OCI-LY1 (cell line): Measurements from ENCODE around the gene ACSM5.
"Not testable (repeated sequence)": the region's sequence is repeated elsewhere in the genome, so short reads cannot be mapped to it uniquely, and the experiment has no call there.

ENCODE experiments used
- H2AFZ ChIP-seq: fragments of 200-600 bp; sonication (generic), shearing (Covaris generic); 2 replicates; pipeline ENCODE4 v1.6.0; 2014; ENCODE audit warnings: antibody characterized with exemption, mild to moderate bottlenecking, low read length
- H3F3A ChIP-seq: fragments of 200-600 bp; sonication (generic), shearing (Covaris generic); 2 replicates; pipeline ENCODE4 v1.6.0; 2014; ENCODE audit warnings: mild to moderate bottlenecking, antibody characterized with exemption, low read length, moderate library complexity; ENCODE audit not compliant: insufficient read depth
- H3K27ac ChIP-seq: fragments of 200-600 bp; sonication (generic); 2 replicates; pipeline ENCODE4 v1.5.1; 2014; ENCODE audit warnings: low read length, mixed run types, mild to moderate bottlenecking, low read depth; ENCODE audit not compliant: poor library complexity, severe bottlenecking
- H3K27me3 ChIP-seq: fragments of 200-600 bp; sonication (generic); 2 replicates; pipeline ENCODE4 v1.6.0; 2014; ENCODE audit warnings: antibody characterized with exemption, mild to moderate bottlenecking, low read length, moderate library complexity; ENCODE audit not compliant: insufficient read depth
- H3K36me3 ChIP-seq: fragments of 200-600 bp; sonication (generic); 2 replicates; pipeline ENCODE4 v1.6.1; 2014; ENCODE audit warnings: mild to moderate bottlenecking, antibody characterized with exemption, low read length, moderate library complexity, mixed read lengths; ENCODE audit not compliant: insufficient read depth
- H3K4me1 ChIP-seq: fragments of 200-600 bp; sonication (generic); 2 replicates; pipeline ENCODE4 v1.5.1; 2014; ENCODE audit warnings: mild to moderate bottlenecking, low read length, moderate library complexity; ENCODE audit not compliant: insufficient read depth, severe bottlenecking
- H3K4me2 ChIP-seq: fragments of 200-600 bp; sonication (generic), shearing (Covaris generic); 2 replicates; pipeline ENCODE4 v1.6.1; 2014; ENCODE audit warnings: low read length
- H3K4me3 ChIP-seq: fragments of 200-600 bp; sonication (generic); 2 replicates; pipeline ENCODE4 v1.5.1; 2014; ENCODE audit warnings: low read length, low read depth, mild to moderate bottlenecking, mixed read lengths; ENCODE audit not compliant: poor library complexity, severe bottlenecking
- H3K79me2 ChIP-seq: fragments of 200-600 bp; shearing (Covaris generic); 2 replicates; pipeline ENCODE4 v1.6.1; 2016; ENCODE audit warnings: mixed run types, low read length, mixed read lengths; ENCODE audit not compliant: insufficient read depth
- H3K9ac ChIP-seq: fragments of 200-600 bp; sonication (generic), shearing (Covaris generic); 2 replicates; pipeline ENCODE4 v1.6.1; 2014; ENCODE audit warnings: mild to moderate bottlenecking, low read length, mixed read lengths
- H3K9me2 ChIP-seq: fragments of 200-600 bp; sonication (generic), shearing (Covaris generic); 2 replicates; pipeline ENCODE4 v1.6.1; 2014; ENCODE audit warnings: low read depth, mild to moderate bottlenecking, low read length, mixed read lengths
- H3K9me3 ChIP-seq: fragments of 200-600 bp; shearing (Covaris generic); 2 replicates; pipeline ENCODE4 v1.6.1; 2014; ENCODE audit warnings: low read length, mixed read lengths
- H4K20me1 ChIP-seq: fragments of 200-600 bp; sonication (generic), shearing (Covaris generic); 2 replicates; pipeline ENCODE4 v1.6.0; 2016; ENCODE audit warnings: mild to moderate bottlenecking, low read length; ENCODE audit not compliant: insufficient read depth

The ACSM5 gene

GRCh38 chr16:20446652-20447393 is 37.5 kb downstream of the ACSM5 start:
- not testable (repeated sequence) for H3K4me1 ChIP-seq, H3K4me2 ChIP-seq, H3K27me3 ChIP-seq, H3K9me2 ChIP-seq, H3K4me3 ChIP-seq, H3K9me3 ChIP-seq, H2AFZ ChIP-seq, H3F3A ChIP-seq, H3K9ac ChIP-seq, H3K36me3 ChIP-seq, H3K79me2 ChIP-seq, H3K27ac ChIP-seq, H4K20me1 ChIP-seq

GRCh38 chr16:20451364-20451763 is 42.0 kb downstream of the ACSM5 start, which contains the start of gene ACSM2A:
TSS of gene ACSM2A (plus strand) at chr16:20451521. CDS start at chr16:20460115, 8,594 bp downstream.
- not testable (repeated sequence) for H4K20me1 ChIP-seq, H3K4me1 ChIP-seq, H3K27ac ChIP-seq, H3K79me2 ChIP-seq, H3K27me3 ChIP-seq, H3F3A ChIP-seq, H2AFZ ChIP-seq, H3K9me2 ChIP-seq, H3K4me3 ChIP-seq, H3K9me3 ChIP-seq, H3K9ac ChIP-seq, H3K36me3 ChIP-seq, H3K4me2 ChIP-seq

- not testable (repeated sequence) for H3K4me2 ChIP-seq, H3F3A ChIP-seq, H3K9me3 ChIP-seq, H3K4me1 ChIP-seq, H4K20me1 ChIP-seq, H3K36me3 ChIP-seq, H3K27ac ChIP-seq, H3K9ac ChIP-seq, H3K79me2 ChIP-seq, H3K9me2 ChIP-seq, H3K4me3 ChIP-seq, H2AFZ ChIP-seq, H3K27me3 ChIP-seq
These were observed 44.3 kb downstream of the ACSM5 start for GRCh38 chr16:20453633-20454032.

GRCh38 chr16:20459227-20459626 is 49.9 kb downstream of the ACSM5 start:
- H3K27ac ChIP-seq, H4K20me1 ChIP-seq, H3K36me3 ChIP-seq, H2AFZ ChIP-seq, H3K4me2 ChIP-seq, H3K4me1 ChIP-seq, H3K27me3 ChIP-seq, H3K9me3 ChIP-seq, H3K9ac ChIP-seq, H3F3A ChIP-seq, H3K4me3 ChIP-seq, H3K79me2 ChIP-seq, H3K9me2 ChIP-seq: not testable (repeated sequence)

GRCh38 chr16:20460313-20460712 is 51.0 kb downstream of the ACSM5 start:
- not testable (repeated sequence) for H3K36me3 ChIP-seq, H3K9ac ChIP-seq, H3K27ac ChIP-seq, H3F3A ChIP-seq, H3K27me3 ChIP-seq, H4K20me1 ChIP-seq, H3K9me3 ChIP-seq, H3K9me2 ChIP-seq, H3K79me2 ChIP-seq, H3K4me2 ChIP-seq, H3K4me3 ChIP-seq, H3K4me1 ChIP-seq, H2AFZ ChIP-seq

- not testable (repeated sequence) for H3K36me3 ChIP-seq, H3K27ac ChIP-seq, H3K4me1 ChIP-seq, H3K9me3 ChIP-seq, H2AFZ ChIP-seq, H3F3A ChIP-seq, H3K4me2 ChIP-seq, H3K9me2 ChIP-seq, H3K27me3 ChIP-seq, H4K20me1 ChIP-seq, H3K79me2 ChIP-seq, H3K4me3 ChIP-seq, H3K9ac ChIP-seq
These were observed 59.6 kb downstream of the ACSM5 start for GRCh38 chr16:20468954-20469353.

GRCh38 chr16:20469930-20470329 is 60.6 kb downstream of the ACSM5 start:
- H3K9ac ChIP-seq, H3K27ac ChIP-seq, H3K9me3 ChIP-seq, H3K27me3 ChIP-seq, H3K79me2 ChIP-seq, H3K36me3 ChIP-seq, H2AFZ ChIP-seq, H3K4me3 ChIP-seq, H4K20me1 ChIP-seq, H3K9me2 ChIP-seq, H3K4me1 ChIP-seq, H3F3A ChIP-seq, H3K4me2 ChIP-seq: not testable (repeated sequence)

GRCh38 chr16:20470732-20471131 is 61.4 kb downstream of the ACSM5 start:
- not testable (repeated sequence) for H3K9me3 ChIP-seq, H3K9ac ChIP-seq, H3K4me1 ChIP-seq, H3K27me3 ChIP-seq, H4K20me1 ChIP-seq, H2AFZ ChIP-seq, H3K27ac ChIP-seq, H3K9me2 ChIP-seq, H3K4me2 ChIP-seq, H3K4me3 ChIP-seq, H3K36me3 ChIP-seq, H3F3A ChIP-seq, H3K79me2 ChIP-seq
